ENCODE data around the gene RPS15.

- TF ChIP-seq CTCF (optimal IDR thresholded peaks at IDR 0.05 in 1 of 3, IDR thresholded peaks at IDR 0.05 in 1 of 3, conservative IDR thresholded peaks at IDR 0.05 in 1 of 3; ENCODE audit: extremely low read depth in 1 of 3, insufficient read depth in 2 of 3, low read length in 3 of 3) (no peak), EZH2 (IDR thresholded peaks at IDR 0.05; ENCODE audit: low read length) (peak; percentile 44)
Observed at GRCh38 chr19:1467490-1468273, 29.5 kb downstream of the RPS15 start.

Measured in keratinocyte (primary cell).